H1 (cell line): ENCODE results near the gene MCF2L2. TPM values are rescaled to one million over a fixed set of nuclear protein-coding genes. Genes with fewer than 3 reads are reported as not detected.

Experiments used
- CTCF ChIP-seq, 3 experiments: IDR thresholded peaks; 1 replicate in 2 of 3; 2 replicates in 1 of 3; pipeline versions ENCODE4 v1.5.1 to v1.6.1; 2011; ENCODE audit warnings: low read length in 3 of 3, mild to moderate bottlenecking in 3 of 3, inconsistent platforms in 2 of 3, low read depth in 1 of 3, moderate library complexity in 1 of 3; ENCODE audit not compliant: insufficient read depth in 1 of 3; ENCODE audit errors: control extremely low read depth in 1 of 3
- EGR1 ChIP-seq: IDR thresholded peaks from 2 replicates; pipeline ENCODE4 v1.6.1; 2011; ENCODE audit warnings: low read depth, low read length, borderline replicate concordance
- KDM1A ChIP-seq: fragments of 200-600, 300-600 bp; sonication (generic); IDR thresholded peaks from 2 replicates; pipeline ENCODE4 v1.7.1; 2016; ENCODE audit warnings: mild to moderate bottlenecking, low read length, borderline replicate concordance
- NRF1 ChIP-seq: IDR thresholded peaks from 2 replicates; pipeline ENCODE4 v1.6.1; 2011; ENCODE audit warnings: mild to moderate bottlenecking, low read depth, low read length, improper control_type of control experiment
- POLR2AphosphoS5 ChIP-seq: IDR thresholded peaks from 2 replicates; pipeline ENCODE4 v1.6.1; 2011; ENCODE audit warnings: low read depth, low read length
- RAD21 ChIP-seq, 2 experiments: IDR thresholded peaks in 1 of 2; conservative IDR thresholded peaks in 1 of 2; 2 replicates each; pipeline ENCODE4 v1.6.1; 2011; ENCODE audit warnings: low read depth in 2 of 2, low read length in 2 of 2, improper control_type of control experiment in 1 of 2, inconsistent platforms in 1 of 2, mild to moderate bottlenecking in 1 of 2, moderate library complexity in 1 of 2
- polyA plus RNA-seq, 7 experiments: library from polyadenylated mRNA; depleted of rRNA in 3 of 7; stranded (reverse) in 5 of 7; unstranded in 2 of 7; fragments of >200 nt in 5 of 7; fragments of 200-250 nt in 2 of 7; gene quantifications; 1 replicate in 5 of 7; 2 replicates in 1 of 7; 4 replicates in 1 of 7; pipeline versions ENCODE4 v1.2.1 to v1.2.3, GENCODE V29; 2011 to 2013; ENCODE audit warnings: missing spikeins in 2 of 7, mixed read lengths in 2 of 7
- total RNA-seq: library from RNA; stranded (reverse); fragmentation: NEBNext Ultra II Directional; extraction: Animal tissue kit (Norgen Biotek cat#: 25700); gene quantifications from 2 replicates; pipeline ENCODE4 v1.2.1, GENCODE V29; 2021
- TF ChIP-seq, protein P1 (sequence below): fragments of 300-600 bp; sonication (generic); IDR thresholded peaks from 2 replicates; pipeline ENCODE4 v1.7.1; 2012; ENCODE audit warnings: low read length, moderate library complexity, mild to moderate bottlenecking, inconsistent platforms; ENCODE audit not compliant: insufficient replicate concordance

The MCF2L2 gene
- total and polyA plus RNA-seq, 2 of the 8 experiments (the other 6 are each of a cell fraction or from before 2014, with no cell fraction given): 4.1 to 13.7 TPM

- TF ChIP-seq, protein P1, sequence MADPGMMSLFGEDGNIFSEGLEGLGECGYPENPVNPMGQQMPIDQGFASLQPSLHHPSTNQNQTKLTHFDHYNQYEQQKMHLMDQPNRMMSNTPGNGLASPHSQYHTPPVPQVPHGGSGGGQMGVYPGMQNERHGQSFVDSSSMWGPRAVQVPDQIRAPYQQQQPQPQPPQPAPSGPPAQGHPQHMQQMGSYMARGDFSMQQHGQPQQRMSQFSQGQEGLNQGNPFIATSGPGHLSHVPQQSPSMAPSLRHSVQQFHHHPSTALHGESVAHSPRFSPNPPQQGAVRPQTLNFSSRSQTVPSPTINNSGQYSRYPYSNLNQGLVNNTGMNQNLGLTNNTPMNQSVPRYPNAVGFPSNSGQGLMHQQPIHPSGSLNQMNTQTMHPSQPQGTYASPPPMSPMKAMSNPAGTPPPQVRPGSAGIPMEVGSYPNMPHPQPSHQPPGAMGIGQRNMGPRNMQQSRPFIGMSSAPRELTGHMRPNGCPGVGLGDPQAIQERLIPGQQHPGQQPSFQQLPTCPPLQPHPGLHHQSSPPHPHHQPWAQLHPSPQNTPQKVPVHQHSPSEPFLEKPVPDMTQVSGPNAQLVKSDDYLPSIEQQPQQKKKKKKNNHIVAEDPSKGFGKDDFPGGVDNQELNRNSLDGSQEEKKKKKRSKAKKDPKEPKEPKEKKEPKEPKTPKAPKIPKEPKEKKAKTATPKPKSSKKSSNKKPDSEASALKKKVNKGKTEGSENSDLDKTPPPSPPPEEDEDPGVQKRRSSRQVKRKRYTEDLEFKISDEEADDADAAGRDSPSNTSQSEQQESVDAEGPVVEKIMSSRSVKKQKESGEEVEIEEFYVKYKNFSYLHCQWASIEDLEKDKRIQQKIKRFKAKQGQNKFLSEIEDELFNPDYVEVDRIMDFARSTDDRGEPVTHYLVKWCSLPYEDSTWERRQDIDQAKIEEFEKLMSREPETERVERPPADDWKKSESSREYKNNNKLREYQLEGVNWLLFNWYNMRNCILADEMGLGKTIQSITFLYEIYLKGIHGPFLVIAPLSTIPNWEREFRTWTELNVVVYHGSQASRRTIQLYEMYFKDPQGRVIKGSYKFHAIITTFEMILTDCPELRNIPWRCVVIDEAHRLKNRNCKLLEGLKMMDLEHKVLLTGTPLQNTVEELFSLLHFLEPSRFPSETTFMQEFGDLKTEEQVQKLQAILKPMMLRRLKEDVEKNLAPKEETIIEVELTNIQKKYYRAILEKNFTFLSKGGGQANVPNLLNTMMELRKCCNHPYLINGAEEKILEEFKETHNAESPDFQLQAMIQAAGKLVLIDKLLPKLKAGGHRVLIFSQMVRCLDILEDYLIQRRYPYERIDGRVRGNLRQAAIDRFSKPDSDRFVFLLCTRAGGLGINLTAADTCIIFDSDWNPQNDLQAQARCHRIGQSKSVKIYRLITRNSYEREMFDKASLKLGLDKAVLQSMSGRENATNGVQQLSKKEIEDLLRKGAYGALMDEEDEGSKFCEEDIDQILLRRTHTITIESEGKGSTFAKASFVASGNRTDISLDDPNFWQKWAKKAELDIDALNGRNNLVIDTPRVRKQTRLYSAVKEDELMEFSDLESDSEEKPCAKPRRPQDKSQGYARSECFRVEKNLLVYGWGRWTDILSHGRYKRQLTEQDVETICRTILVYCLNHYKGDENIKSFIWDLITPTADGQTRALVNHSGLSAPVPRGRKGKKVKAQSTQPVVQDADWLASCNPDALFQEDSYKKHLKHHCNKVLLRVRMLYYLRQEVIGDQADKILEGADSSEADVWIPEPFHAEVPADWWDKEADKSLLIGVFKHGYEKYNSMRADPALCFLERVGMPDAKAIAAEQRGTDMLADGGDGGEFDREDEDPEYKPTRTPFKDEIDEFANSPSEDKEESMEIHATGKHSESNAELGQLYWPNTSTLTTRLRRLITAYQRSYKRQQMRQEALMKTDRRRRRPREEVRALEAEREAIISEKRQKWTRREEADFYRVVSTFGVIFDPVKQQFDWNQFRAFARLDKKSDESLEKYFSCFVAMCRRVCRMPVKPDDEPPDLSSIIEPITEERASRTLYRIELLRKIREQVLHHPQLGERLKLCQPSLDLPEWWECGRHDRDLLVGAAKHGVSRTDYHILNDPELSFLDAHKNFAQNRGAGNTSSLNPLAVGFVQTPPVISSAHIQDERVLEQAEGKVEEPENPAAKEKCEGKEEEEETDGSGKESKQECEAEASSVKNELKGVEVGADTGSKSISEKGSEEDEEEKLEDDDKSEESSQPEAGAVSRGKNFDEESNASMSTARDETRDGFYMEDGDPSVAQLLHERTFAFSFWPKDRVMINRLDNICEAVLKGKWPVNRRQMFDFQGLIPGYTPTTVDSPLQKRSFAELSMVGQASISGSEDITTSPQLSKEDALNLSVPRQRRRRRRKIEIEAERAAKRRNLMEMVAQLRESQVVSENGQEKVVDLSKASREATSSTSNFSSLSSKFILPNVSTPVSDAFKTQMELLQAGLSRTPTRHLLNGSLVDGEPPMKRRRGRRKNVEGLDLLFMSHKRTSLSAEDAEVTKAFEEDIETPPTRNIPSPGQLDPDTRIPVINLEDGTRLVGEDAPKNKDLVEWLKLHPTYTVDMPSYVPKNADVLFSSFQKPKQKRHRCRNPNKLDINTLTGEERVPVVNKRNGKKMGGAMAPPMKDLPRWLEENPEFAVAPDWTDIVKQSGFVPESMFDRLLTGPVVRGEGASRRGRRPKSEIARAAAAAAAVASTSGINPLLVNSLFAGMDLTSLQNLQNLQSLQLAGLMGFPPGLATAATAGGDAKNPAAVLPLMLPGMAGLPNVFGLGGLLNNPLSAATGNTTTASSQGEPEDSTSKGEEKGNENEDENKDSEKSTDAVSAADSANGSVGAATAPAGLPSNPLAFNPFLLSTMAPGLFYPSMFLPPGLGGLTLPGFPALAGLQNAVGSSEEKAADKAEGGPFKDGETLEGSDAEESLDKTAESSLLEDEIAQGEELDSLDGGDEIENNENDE: no peak
- TF ChIP-seq CTCF (IDR thresholded peaks at IDR 0.05; ENCODE audit: control extremely low read depth in 1 of 3, insufficient read depth in 1 of 3, low read depth in 1 of 3, low read length in 3 of 3) (no peak), POLR2AphosphoS5 (no peak), KDM1A (no peak), NRF1 (no peak), RAD21 (IDR thresholded peaks at IDR 0.05 in 1 of 2, conservative IDR thresholded peaks at IDR 0.05 in 1 of 2; ENCODE audit: low read depth in 2 of 2, low read length in 2 of 2) (no peak), EGR1 (no peak)
Observed at GRCh38 chr3:183327343-183327742, 101.1 kb downstream of the MCF2L2 start (continued).
